Body of pancreas (tissue), 4 donors: ENCODE measurements around the gene POTEG.
"Not testable (repeated sequence)": the region's sequence is repeated elsewhere in the genome, so short reads cannot be mapped to it uniquely, and the experiment has no call there.

Source experiments
- CTCF ChIP-seq, 7 experiments: fragments of 450-650 bp in 4 of 7; fragments of 200-600 bp in 3 of 7; sonication (generic) in 3 of 7; IDR thresholded peaks; one replicate each; pipeline ENCODE4 v1.5.1; 2016 to 2019; ENCODE audit warnings: antibody characterized with exemption in 7 of 7
- POLR2A ChIP-seq, 3 donors: fragments of 450-650 bp; IDR thresholded peaks; one replicate each; pipeline ENCODE4 v1.6.1; 2016; ENCODE audit warnings: antibody characterized with exemption in 3 of 3, mild to moderate bottlenecking in 2 of 3

GRCh38 chr14:19361636-19362253 lies 72.4 kb downstream of the POTEG start:
- not testable (repeated sequence) for TF ChIP-seq CTCF, POLR2A (IDR thresholded peaks at IDR 0.05)
